HG02885 (cell line): ENCODE measurements around the gene NFKBIL1.
"Not testable (repeated sequence)": the region's sequence is repeated elsewhere in the genome, so short reads cannot be mapped to it uniquely, and the experiment has no call there.

ENCODE experiments used
- ATAC-seq: cut with Tn5 transposase; IDR thresholded peaks from one replicate; pipeline ENCODE4 v1.9.1; 2021; ENCODE audit warnings: mild to moderate bottlenecking; ENCODE audit not compliant: unreplicated experiment, poor library complexity

NFKBIL1 gene

DNA sequence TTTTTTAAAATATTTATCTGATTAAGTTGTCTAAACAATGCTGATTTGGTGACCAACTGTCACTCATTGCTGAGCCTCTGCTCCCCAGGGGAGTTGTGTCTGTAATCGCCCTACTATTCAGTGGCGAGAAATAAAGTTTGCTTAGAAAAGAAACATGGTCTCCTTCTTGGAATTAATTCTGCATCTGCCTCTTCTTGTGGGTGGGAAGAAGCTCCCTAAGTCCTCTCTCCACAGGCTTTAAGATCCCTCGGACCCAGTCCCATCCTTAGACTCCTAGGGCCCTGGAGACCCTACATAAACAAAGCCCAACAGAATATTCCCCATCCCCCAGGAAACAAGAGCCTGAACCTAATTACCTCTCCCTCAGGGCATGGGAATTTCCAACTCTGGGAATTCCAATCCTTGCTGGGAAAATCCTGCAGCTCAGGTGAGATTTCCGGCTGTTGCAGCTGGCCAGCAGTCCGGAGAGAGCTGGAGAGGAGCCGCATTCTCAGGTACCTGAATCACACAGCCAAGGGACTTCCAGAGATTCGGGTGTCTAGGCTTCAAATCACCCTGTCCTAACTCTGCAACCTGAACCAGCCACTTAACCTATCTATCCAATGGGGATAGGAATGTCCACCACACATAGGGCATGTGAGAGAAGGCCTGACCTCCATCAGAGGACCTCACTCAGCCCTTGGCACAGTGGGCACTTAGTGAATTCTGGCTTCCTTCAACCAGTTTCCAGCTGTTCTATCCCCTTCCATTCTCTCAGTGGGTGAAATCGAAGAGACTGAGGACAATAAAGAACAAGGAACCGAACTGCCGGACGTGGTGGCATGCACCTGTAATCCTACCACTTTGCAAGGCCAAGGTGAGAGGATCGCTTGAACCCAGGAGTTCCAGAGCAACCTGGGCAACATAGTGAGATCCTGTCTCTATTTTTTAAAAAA, 31.0 kb downstream of the NFKBIL1 start:
- ATAC-seq = no peak

DNA sequence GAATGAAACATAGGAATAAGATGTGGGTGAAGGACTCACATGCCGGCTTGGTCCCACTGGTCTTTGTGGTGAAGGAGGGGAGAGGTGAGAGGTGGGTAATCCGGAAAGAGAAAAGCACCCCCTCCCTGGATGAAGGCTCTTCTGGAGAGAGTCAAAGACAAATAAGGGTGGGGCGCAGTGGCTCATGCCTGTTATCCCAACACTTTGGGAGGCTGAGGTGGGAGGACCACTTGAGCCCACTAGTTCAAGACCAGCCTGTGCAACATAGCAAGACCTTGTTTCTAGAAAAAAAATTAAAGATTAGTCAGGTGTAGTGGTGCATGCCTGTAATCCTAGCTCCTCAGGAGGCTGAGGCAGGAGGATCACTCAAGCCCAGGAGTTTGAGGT, 31.7 kb downstream of the NFKBIL1 start:
- no peak for ATAC-seq

DNA sequence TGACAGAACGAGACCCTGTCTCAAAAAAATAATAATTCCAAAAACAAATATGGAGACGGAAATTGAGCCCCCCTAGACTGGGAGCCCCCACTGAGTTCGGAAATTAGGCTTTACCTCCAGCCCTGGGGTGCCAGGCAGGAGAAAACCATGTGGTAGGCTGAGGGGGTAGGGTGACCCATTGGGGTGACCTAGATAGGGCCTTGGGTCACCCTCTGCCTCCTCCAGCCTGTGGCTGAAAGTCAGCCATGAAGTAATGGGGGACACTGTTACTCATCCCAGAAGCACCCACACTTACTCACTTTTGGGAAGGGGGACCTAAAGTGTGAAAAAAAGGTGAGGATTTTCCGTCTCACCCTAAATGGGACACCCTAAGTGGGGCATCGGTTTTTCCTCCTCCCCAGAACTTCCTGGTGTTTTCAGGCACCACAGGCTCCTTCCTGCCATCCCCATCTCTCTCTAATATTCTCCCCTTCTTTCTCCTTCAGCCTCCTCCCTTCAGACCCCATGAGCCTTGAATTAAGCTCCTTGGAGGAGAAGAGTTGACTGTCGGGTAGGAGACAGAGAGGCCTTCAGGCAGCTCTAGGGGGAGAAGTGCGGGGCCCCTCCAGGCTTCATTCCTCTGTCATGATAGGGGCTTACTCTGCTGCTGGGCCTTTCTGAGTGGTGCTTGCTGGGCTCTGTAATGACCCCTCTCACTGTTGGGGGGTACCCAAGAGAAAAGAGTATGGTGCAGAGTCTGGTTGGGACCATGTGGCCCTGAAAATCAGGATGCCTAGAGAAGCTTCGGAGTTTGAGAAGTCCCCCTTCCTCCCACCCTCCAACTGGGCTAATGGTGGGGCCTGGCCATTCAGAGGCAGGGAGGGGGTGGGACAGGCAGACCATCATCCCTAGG, 32.4 kb downstream of the NFKBIL1 start:
- ATAC-seq = no peak

DNA sequence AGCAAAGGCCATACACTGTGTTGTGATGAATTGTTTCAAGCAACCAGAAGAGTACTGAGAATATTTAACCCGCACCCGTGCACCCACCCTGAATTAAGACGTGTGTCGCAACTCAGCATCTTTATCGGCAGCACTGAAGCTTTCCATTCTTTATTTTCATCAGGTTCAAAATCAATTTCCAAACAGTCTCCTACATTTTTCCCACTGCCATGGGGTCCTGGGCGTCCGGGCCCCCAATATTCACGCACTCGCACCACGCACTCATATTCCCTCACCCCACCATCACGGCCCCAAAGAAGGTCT, 33.0 kb downstream of the NFKBIL1 start:
- no peak for ATAC-seq

DNA sequence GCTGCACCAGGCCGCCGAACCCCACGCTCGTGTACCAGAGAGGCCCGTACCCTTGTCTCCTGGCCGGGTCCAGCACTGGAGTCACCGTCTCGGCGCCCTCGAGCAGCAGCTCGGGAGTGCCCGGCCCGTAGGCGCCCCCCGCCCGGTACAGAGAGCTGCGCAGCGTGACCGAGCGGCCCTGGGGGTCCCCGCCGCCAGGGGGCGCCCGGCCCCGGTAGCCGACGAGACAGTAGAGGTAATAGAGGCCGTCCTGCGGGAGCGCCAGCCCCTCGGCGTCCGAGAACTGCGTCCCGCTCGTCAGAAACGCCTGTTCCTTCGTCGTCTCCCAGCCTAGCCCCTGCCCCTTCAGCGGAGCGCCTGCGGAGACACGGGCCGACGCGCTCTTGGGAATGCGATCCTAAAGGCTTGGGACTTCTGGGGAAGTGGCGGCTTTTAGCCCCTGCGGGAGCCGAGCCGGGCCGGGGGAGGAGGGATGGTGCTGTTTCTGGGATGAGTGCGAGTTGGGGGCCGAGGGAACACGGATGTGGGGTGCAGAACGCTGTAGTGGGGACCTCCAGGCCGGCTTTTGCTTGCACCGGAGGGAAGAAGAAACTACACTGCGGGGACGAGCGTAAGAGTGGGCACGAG, 33.5 kb downstream of the NFKBIL1 start:
- ATAC-seq = peak; percentile 75

DNA sequence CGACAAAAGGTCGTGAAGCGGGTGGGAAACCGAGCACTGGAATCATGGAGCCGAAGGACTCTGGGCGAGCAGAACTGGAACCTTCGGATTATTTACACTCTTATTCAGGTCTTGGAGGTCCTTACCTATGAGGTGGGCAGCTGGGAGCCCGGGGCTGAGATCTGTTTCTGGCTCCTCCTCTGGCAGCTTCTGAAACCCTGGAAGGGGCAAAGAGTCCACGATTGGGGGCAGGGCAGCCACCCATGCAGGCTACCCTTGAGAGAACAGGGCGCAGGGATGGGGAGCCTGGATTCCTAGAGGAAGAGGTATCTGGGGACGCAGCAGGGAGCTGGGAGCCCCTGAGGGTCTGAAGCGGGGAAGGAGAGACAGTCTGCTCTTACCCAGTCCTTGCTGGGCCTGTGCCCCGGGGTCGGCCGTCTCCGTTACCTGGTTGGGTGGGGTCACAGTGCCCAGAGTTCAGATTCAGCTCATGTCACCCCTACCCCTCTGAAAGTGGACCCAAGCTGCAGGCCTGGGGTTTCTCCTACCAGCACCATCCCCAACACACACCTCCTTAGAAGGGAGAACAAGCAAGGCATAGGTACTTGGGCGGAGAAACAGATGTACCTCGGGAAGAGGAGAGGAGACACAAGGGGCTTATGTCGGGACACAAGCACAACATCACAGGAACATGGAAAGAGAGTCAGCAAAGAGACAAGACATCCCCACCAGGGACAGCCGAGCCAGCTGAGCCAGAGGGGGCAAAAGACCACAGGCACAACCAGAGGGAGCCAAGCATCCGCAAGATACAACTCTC, 34.2 kb downstream of the NFKBIL1 start:
- no peak for ATAC-seq

DNA sequence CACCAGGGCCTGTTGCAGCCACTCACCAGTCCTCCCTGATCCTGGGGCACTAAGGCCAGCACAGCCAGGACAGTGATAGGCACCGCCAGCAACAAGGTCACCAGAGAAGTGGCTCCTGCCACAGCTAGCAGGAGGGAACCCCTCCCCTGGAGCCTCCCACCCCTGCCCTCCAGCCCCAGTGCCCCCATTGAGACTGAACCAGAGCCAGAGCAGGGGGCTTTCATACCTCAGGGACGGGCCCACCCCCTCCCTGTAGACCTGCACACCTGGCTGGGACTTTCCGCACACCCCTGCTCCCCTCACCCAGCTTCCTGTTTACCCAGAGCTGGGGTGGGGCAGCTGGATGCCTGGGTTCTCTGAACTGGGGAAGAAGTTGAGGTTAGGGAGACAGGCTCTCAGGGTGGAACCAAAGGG, 34.8 kb downstream of the NFKBIL1 start, which contains the start of gene LTB:
LTB (minus strand) TSS at position 195 of the 414 bp plus-strand sequence; CDS start at position 188, 7 bp downstream.
- ATAC-seq = no peak

DNA sequence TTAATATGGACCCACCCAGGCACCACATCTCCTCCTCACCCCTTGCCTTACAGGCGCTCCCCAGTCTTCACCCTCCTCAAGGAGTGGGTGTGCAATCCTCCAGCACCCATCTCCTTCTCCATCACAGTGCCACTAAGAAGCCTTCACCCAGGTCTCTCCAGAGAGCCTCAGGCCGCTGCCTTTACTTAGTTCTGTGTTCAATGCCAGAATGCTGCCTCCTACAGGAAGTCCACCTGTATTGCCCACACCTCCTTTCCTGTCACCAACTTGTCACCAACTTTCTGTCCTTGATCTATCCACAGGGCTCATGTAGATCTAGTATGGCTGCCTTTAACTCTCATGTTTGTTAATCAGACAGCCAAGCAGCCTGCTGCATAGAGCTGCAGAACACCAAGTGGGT, 38.1 kb downstream of the NFKBIL1 start:
- no peak for ATAC-seq

DNA sequence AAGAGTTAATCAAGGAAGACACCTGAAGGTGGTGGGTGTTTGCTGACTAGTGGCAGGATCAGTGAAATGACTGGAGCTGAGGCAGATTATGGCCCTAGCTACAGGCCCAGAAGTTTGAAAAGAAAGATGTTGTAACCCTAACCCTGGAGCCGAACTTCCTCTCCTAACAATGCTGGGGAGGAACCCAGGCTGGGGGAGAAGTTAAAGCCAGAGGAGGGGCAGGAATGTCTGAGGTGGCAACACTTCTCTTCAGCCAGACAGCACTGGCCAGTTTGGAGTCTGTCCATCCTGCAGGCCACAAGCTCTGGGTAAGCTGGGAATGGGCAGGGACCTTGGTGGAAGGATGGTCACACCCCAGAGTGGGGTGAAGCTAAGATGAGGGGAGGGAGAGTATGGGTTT, 38.6 kb downstream of the NFKBIL1 start, which contains the start of gene LST1:
LST1 (plus strand) TSS at position 270 of the 400 bp plus-strand sequence. CDS start 1,023 bp downstream, outside the sequence.
- ATAC-seq = no peak

DNA sequence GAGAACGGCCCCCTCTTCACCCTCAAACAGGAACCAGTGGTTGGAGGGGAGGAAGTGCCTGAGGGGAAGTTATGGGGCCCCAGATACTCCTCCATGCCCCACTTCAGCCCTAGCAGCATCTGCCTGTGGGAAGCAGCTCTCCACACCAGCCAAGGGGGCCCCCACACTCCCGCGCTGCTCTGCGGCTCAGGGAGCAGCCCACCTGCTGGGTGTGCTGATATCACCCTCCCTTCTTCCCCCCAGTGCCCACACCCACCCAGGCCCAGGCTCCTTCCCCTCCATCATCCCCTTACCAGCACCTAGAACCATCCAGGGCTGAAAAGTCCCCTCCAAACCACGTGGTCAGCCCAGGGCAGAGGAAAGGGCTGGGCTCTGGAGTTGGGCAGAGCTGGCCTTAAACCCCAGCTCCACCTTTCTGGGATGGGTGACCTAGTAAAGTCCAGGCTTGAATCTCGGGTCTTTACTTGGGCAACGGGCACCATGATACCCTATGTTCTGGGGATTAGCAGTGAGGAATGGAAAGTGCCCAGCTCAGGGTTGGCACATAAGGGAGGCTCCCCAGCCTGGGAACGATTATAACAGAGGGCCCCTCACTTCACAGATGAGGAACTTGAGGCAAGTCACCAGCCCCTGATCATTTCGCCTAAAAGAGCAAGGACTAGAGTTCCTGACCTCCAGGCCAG, 39.3 kb downstream of the NFKBIL1 start:
- no peak for ATAC-seq

DNA sequence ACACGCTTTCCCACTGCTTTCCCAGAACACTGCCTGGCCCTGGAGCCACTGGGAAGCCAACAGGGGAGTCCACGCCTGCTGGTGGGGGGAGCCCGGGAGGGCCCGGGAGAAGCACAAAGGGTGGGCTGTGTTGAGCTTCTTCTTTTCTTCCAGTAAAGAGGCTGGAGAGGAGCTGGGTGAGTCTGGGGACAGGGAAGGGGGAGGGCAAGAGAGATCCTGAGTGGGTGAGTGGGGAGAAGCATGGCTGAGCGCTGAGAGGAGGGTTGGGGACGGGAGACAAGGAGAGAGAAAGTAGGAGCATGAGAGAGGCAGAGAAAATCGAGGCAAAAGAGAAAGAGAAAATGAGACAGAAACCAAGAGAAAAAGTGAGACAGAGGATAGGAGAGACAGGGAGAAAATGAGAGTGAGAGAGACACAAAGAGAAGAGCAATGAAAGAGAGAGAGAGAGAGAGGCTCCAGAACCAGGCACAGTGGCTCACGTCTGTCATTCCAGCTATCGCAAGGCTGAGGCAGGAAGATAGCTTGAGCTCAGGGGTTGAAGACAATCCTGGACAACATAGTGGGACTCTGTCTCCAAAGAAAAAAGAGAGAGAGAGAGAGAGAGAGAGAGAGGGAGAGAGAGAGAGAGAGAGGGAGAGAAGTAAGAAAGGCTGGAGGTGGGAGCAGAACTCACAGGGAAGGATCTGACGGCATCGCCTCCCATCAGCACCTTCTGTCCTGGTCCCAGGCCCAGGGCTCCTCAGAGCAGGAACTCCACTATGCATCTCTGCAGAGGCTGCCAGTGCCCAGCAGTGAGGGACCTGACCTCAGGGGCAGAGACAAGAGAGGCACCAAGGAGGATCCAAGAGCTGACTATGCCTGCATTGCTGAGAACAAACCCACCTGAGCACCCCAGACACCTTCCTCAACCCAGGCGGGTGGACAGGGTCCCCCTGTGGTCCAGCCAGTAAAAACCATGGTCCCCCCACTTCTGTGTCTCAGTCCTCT, 40.7 kb downstream of the NFKBIL1 start:
- no peak for ATAC-seq

DNA sequence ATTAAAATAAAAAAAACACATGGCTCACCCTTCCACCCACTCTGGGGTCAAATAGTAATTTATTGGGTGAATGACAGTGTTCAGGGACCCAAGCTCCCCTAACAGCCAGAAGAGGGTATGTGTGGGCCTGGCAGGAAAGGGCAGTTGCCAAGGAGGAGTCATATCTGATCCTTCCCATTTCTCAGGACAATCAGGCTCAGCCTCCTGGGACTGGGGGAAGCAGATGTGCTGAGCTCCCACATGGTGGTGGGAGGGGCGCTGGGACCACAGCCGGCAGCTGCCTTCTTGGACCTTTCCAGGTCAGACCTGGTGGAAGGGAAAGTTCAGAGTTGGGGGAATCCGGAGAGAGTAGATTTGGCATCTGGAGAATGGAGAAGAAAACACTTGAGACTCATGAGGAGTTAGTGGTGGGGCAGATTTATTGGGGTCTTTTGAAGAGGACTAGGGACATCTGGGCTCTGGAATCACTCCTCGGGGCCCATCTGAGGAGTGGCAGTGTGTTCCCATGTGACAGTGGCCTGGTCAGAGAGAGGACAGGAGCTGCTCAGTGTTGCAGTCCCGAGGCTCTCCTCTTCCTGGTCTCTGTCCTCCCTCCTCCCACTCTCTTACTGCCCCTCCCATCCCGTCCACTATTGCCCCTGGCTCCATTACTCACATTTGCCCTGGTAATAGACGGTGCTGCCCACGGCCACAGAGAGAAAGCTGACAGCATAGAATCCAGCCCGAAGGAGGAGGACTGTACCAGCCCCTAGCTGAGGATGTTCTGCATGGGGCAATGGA, 41.7 kb downstream of the NFKBIL1 start:
- ATAC-seq = no peak

DNA sequence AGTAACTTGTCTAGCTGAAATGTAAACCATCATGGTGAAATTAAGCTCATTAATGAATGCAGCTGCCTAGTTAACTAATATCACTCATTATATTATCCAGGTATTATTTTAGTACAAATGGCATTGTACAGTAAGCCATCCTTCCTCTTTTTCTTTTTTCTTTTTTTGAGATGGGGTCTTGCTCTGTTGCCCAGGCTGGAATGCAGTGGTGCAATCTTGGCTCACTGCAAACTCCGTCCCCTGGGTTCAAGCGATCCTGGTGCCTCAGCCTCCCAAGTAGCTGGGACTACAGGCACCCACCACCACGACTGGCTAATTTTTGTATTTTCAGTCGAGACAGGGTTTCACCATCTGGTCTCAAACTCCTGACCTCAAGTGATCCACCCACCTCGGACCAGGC, 43.3 kb downstream of the NFKBIL1 start:
- ATAC-seq = not testable (repeated sequence)

DNA sequence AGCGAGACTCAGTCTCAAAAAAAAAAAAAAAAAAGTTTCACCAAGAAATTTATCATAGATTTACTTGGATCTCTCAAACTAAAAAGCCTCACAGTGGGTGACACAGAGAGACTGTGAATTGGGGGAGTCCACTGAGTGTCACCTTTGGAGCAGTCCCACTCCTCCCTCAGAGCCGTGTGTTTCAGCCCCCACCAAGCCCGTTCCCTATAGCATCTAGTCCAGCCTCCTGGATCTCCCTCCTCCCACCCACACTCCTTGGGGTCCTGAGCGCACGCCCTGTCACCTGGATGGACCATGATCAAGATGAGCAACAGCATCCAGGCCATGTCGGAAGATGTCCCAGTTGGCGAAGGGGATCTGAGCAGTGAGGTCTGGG, 45.0 kb downstream of the NFKBIL1 start:
- ATAC-seq = no peak

DNA sequence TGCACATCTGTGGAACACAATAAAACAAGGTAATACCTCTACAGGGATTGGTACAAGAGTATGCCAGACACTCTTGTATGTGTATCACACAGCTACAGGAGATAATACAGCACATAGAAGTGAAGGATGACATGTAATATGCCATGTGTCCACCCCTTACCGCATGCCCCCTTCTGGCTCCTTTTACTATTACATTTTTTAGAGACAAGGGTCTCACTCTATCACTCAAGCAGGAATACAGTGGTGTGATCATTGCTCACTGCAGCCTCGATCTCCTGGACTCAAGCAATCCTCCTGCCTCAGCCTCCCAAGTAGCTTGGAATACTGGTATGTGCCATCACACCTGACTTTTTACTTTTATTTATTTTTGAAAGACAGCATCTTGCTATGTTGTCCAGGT, 49.6 kb downstream of the NFKBIL1 start:
- no peak for ATAC-seq

DNA sequence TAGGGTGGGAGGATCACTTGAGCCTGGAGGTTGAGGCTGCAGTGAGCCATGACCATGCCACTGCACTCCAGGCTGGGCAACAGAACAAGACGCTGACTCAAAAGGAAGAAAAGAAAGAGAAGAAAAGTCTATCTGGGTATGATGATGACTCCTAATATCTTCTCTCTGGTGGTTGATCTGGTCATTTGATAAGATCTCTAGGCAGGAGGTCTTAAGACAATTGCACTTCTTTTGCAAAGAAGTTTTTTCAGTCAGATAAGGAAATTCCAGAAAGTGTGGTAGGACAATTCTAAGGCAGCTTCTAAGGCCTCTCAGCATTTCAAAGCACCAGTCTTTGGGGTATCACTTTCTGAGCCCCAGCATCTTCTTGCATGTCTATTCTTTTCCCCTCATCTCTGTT, 59.9 kb downstream of the NFKBIL1 start:
- no peak for ATAC-seq
